Left lung (tissue), 10 donors: ENCODE results near the gene TRMU. TPM values are rescaled to one million over a fixed set of nuclear protein-coding genes. Genes with fewer than 3 reads are reported as not detected.

ENCODE experiments used
- ATAC-seq: fragments of 200-7000 bp; cut with Tn5 transposase; one replicate; pipeline ENCODE4 v1.9.1; 2020; ENCODE audit warnings: moderate library complexity
- DNase-seq, 4 donors: peaks; one replicate each; pipeline ENCODE4 v3.0.0-alpha.2; 2013 to 2020
- H3K27ac ChIP-seq, 2 donors: fragments of 200-600 bp; sonication (generic) in 1 of 2; one replicate each; pipeline versions ENCODE4 v1.5.0 to v1.8.0; 2020 to 2021
- H3K27me3 ChIP-seq, 2 donors: fragments of 200-600 bp; sonication (generic) in 1 of 2; one replicate each; pipeline versions ENCODE4 v1.5.0 to v1.8.0; 2020 to 2021
- H3K36me3 ChIP-seq, 2 donors: fragments of 200-600 bp; sonication (generic) in 1 of 2; one replicate each; pipeline versions ENCODE4 v1.5.0 to v1.8.0; 2020 to 2021
- H3K4me1 ChIP-seq, 2 donors: fragments of 200-600 bp; one replicate each; pipeline ENCODE4 v1.8.0; 2021
- H3K4me3 ChIP-seq, 2 donors: fragments of 200-600 bp; sonication (generic) in 1 of 2; one replicate each; pipeline versions ENCODE4 v1.5.0 to v1.8.0; 2020 to 2021; ENCODE audit warnings: mild to moderate bottlenecking in 1 of 2
- H3K9me3 ChIP-seq, 2 donors: fragments of 200-600 bp; sonication (generic) in 1 of 2; one replicate each; pipeline versions ENCODE4 v1.5.0 to v1.8.0; 2020 to 2021
- intact Hi-C, 2 donors: fragments of 100-400 bp; cut with DNase I; formaldehyde crosslinking; loops; one replicate each; pipeline versions ENCODE4 v1.11.2 to v1.14.2; 2022
- polyA plus RNA-seq, 6 donors: library from polyadenylated mRNA; unstranded; fragments of 120-200 nt; gene quantifications; one replicate each; pipeline ENCODE4 v1.2.1, GENCODE V29; 2013; ENCODE audit not compliant: insufficient read length in 6 of 6
- total RNA-seq, 2 donors: library from RNA; stranded (reverse); fragmentation: NEBNext Ultra II Directional; extraction: Animal tissue kit (Norgen Biotek cat#: 25700); gene quantifications; one replicate each; pipeline ENCODE4 v1.2.1, GENCODE V29; 2021
- TF ChIP-seq, protein P1 (sequence below), 2 donors: fragments of 200-600 bp; sonication (generic) in 1 of 2; IDR thresholded peaks; one replicate each; pipeline versions ENCODE4 v1.5.0 to v1.8.0; 2021; ENCODE audit warnings: antibody characterized with exemption in 2 of 2
- donor health status: DM: no; HTN: yes; CAD: no.
- donor health status: DM: no; HTN: no; CAD: no.

TRMU gene
- total and polyA plus RNA-seq, 8 donors = 34.1 to 53.1 (median 42.5) TPM

DNA sequence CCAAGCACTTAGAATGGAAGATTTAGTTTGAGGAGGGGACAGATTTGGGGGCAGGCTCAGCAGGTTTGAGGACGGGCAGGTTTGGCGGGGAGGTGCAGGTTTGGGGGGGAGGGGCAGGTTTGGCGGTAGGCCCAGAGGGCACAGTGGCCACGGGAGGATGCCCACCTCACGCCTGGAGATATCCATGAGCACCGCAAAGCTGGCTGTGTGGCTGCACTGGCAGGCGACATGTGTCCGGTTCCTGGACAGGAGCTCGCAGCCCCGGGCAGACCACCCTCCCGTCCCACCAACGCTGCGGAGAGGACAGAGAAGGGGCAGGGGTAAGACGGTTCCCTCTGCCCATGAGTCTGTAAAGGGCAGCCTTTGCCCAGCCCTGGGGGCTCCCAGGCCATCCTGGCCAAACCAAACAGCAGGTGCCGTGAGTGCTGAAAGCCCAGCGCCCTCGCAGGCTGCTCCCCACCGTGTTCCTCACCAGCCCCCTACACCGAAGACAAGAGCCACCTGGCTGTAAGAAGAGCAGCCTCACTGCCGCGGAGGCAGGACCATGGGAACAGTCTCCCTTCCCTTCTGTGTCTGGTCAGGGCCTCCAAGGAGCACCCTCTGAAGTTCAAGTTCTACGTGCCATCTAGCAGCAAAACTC lies 43.0 kb downstream of the TRMU start:
- intact Hi-C loops = no loop called here
- H3K4me3 ChIP-seq = no peak overlapping the region
- no peaks in the 10 kb centered on the region for H3K36me3 ChIP-seq
- H3K4me1 ChIP-seq = peaks cover 8 to 14% of the 10 kb centered on the region in 2 donors
- TF ChIP-seq, protein P1, sequence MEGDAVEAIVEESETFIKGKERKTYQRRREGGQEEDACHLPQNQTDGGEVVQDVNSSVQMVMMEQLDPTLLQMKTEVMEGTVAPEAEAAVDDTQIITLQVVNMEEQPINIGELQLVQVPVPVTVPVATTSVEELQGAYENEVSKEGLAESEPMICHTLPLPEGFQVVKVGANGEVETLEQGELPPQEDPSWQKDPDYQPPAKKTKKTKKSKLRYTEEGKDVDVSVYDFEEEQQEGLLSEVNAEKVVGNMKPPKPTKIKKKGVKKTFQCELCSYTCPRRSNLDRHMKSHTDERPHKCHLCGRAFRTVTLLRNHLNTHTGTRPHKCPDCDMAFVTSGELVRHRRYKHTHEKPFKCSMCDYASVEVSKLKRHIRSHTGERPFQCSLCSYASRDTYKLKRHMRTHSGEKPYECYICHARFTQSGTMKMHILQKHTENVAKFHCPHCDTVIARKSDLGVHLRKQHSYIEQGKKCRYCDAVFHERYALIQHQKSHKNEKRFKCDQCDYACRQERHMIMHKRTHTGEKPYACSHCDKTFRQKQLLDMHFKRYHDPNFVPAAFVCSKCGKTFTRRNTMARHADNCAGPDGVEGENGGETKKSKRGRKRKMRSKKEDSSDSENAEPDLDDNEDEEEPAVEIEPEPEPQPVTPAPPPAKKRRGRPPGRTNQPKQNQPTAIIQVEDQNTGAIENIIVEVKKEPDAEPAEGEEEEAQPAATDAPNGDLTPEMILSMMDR (IDR thresholded peaks at IDR 0.05) = no peak
- ATAC-seq (no peak), DNase-seq (peak in 1 of 4 donors; percentile 70)
- H3K9me3 ChIP-seq = peaks cover 0 to 10% of the 10 kb centered on the region in 2 donors
- H3K27ac ChIP-seq = peak overlapping the region; percentile 72 to 83
- H3K27me3 ChIP-seq = peaks cover 0 to 18% of the 10 kb centered on the region in 2 donors

DNA sequence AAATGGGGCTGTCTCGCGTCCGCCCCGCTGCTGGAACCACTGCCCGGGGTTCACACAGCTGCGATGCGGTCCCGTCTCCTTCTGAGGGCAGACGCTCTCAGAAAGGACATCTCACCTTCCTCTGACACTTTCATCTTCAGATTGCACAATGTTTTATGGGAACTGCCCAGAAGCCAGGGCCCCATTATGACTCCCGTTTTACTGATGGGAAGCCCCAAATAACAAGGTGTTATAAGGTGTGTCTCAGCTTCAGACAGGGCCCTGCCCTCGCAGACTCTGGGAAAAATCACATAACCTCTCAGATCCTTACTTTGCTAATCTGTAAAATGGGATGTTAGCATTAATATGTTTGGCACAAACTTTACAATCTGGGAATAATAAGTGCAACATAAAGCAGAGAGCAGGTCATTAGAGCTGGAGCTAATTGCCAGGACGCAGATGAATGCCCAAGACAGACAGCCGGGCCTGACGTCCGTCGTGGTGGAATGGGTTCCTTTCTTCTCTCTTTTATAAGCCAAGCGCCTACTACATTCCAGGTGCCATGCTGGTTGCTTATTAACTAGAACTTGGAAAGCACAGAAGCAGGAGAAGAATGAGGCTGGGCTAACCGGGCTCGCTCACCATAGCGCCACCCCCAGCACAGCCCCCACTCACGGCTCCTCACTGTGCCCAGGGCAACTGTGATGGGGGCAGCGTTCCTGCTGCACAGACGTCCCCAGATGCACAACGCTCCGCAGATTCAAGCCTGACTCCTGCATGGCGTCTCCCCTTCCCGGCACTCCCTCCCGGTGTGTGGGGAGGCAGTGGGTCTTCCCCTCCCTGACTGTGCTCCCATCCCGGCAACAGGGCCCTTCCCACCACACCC lies 43.8 kb downstream of the TRMU start:
- Histone ChIP-seq H3K4me1 (peaks cover 5 to 12% of the 10 kb centered on the region in 2 donors), H3K36me3 (no peaks in the 10 kb centered on the region), H3K4me3 (no peak overlapping the region), H3K9me3 (peaks cover 0 to 10% of the 10 kb centered on the region in 2 donors), H3K27me3 (peaks cover 0 to 11% of the 10 kb centered on the region in 2 donors), H3K27ac (peak overlapping the region; percentile 72 to 83)
- DNase-seq (peak in 3 of 4 donors; percentile 50 to 65 (median 64)), ATAC-seq (peak; percentile 45)
- intact Hi-C loops = no loop called here
- TF ChIP-seq, protein P1 (IDR thresholded peaks at IDR 0.05) = no peak

DNA sequence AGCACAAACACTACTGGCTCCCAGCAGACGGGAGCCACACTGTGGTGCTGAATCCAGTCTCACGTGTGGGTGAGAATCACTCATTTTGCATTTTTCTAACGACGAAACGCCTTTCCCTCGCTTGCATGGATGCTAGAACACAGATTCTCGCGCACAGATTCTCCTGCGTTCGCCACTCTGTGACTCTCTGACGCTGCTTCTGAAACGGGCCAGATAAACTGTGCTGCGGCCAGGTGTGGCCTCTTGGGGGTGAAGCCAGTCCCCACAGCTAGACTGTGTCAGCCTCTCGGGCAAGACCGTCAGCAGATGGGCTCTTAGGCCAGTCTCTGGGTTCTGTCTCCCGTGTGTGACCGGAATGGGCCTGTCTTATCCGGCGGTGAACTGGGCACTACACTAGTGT lies 44.6 kb downstream of the TRMU start:
- peak overlapping the region in 1 of 2 donors; percentile 72 for H3K27ac ChIP-seq
- ATAC-seq (no peak), DNase-seq (peak in 1 of 4 donors; percentile 36)
- intact Hi-C loops = no loop called here
- peaks cover 0 to 4% of the 10 kb centered on the region in 2 donors for H3K27me3 ChIP-seq
- peaks cover 0 to 10% of the 10 kb centered on the region in 2 donors for H3K9me3 ChIP-seq
- peaks cover 0 to 4% of the 10 kb centered on the region in 2 donors for H3K4me1 ChIP-seq
- H3K36me3 ChIP-seq = no peaks in the 10 kb centered on the region
- no peak overlapping the region for H3K4me3 ChIP-seq
- TF ChIP-seq, protein P1 (IDR thresholded peaks at IDR 0.05) = no peak

DNA sequence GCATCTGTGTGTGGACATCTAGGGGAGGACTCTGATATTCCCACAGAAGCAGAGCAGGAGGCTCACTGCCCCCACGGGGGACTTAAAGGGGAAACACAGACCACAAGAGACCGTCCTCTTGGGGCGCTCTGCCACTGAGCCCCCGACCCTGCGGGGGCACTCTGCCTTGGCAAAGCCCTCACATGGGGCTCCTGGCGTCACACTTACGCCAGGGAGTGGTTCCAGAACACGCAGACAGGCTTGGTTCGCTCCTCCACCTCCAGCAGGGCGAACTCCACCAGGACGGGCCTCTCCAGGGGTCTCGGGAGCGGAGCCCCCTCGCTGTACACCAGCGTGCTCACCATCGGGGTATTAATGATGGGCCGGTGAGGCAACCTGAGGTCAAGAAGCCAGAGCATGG lies 45.1 kb downstream of the TRMU start:
- H3K36me3 ChIP-seq = no peaks in the 10 kb centered on the region
- H3K27ac ChIP-seq = no peak overlapping the region

More for the DNA sequence above, 45.1 kb downstream of the TRMU start:
- H3K27me3 ChIP-seq = no peaks in the 10 kb centered on the region
- ATAC-seq = no peak
- H3K9me3 ChIP-seq = peaks cover 0 to 7% of the 10 kb centered on the region in 2 donors
- intact Hi-C loops = no loop called here
- peak in 1 of 4 donors; percentile 65 for DNase-seq
- H3K4me3 ChIP-seq = no peak overlapping the region
- TF ChIP-seq, protein P1 (IDR thresholded peaks at IDR 0.05) = no peak
- peaks cover 0 to 4% of the 10 kb centered on the region in 2 donors for H3K4me1 ChIP-seq
